D341Med (cell line): ENCODE results near the gene ENDOG.
A peak's percentile ranks its signal among the peaks of the same experiment; 100 is the strongest.
"Not testable (repeated sequence)": the region's sequence is repeated elsewhere in the genome, so short reads cannot be mapped to it uniquely, and the experiment has no call there.

Experiments used
- DNase-seq: peaks from one replicate; pipeline ENCODE4 v3.0.0; 2012; ENCODE audit warnings: low spot score

ENDOG gene

DNA sequence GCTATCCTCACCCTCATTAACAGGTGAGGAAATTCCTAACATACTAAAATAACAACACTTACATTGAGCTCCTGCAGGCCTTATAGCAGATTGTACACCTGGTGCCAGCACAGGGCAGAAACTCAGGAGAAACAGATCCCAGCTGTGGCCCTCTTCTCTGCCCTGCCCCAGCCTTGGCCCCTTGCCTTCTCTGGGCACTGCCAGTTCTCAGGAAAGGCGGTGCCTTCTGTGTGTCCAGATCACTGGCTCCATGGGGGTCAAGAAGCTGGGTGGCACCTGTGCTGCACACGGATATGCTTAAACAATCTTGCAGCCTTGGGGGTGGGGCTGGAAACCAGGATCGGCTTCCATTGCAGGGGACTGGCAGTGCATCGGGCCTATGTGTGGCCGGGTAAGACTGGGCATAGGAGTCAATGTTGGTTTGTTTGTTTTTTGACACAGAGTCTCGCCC, 44.1 kb downstream of the ENDOG start:
- DNase-seq: no peak

DNA sequence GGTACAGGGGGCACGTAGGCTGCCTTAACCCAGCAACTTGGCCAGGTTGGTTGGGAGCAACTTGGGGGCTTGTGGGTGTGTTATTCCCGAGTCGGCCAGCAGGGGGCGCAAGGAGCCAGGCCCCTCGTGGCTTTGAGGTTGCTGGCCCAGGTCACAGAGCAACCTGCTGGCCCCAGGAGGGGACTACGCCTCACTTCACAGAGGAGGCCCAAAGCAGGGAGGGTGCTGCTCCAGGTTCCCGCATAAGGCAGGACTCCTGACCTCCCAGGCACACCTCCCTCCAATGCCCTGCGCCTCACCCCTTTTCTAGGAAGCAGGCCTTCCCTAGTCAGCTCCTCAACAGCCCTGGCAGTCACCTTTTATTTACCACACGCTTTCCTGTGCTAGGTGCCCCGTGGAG, 45.3 kb downstream of the ENDOG start:
- DNase-seq: peak; percentile 89

DNA sequence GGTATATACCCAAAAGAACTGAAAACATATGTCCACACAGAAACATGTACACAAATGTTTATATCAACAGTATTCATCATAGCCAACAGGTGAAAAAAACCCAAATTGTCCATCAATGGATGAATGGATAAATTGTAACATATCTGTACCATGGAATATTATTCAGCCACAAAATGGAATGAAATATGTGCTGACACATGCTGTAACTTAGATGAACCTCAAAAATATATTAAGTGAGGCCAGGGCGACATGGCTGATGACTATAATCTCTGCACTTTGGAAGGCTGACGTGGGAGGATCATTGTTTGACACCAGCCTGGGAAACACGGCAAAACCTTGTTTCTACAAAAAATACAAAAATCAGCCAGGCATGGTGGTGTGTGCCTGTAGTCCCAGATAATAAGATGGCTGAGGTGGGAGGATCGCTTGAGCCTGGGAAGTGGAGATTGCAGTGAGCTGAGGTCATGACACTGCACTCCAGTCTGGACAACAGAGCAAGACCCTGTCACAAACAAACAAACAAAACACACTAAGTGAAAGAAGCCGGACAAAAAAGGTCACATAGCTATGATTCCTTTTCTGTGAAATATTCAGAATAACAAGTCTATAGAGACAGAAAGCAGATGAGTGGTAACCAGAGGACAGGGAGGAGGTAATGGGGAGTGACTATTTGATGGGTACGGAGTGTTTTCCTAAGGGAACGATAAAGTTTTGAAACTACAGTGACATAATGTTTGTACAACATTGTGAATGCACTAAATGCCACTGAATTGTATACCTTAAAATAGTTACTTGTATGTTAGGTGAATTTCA, 52.0 kb downstream of the ENDOG start:
- DNase-seq: no peak

DNA sequence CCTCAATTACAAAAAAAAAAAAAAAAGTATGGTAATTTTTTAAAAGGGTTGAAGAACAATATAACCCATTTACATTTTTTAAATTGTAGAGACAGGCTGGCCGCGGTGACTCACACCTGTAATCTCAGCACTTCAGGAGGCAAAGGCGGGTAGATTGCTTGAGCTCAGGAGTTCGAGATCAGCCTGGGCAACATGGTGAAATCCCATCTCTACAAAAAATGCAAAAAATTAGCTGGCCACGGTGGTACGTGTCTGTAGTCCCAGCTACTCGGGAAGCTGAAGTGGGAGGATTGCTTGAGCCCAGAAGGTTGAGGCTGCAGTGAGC, 52.6 kb downstream of the ENDOG start:
- DNase-seq: not testable (repeated sequence)
